ENCODE results near the gene PIH1D1. TPM values are rescaled to one million over a fixed set of nuclear protein-coding genes. Genes with fewer than 3 reads are reported as not detected.

The PIH1D1 gene
- total and polyA plus RNA-seq, 2 of the 13 experiments (the other 11 are each of a cell fraction or from before 2014, with no cell fraction given), result 110 to 137 TPM

DNA sequence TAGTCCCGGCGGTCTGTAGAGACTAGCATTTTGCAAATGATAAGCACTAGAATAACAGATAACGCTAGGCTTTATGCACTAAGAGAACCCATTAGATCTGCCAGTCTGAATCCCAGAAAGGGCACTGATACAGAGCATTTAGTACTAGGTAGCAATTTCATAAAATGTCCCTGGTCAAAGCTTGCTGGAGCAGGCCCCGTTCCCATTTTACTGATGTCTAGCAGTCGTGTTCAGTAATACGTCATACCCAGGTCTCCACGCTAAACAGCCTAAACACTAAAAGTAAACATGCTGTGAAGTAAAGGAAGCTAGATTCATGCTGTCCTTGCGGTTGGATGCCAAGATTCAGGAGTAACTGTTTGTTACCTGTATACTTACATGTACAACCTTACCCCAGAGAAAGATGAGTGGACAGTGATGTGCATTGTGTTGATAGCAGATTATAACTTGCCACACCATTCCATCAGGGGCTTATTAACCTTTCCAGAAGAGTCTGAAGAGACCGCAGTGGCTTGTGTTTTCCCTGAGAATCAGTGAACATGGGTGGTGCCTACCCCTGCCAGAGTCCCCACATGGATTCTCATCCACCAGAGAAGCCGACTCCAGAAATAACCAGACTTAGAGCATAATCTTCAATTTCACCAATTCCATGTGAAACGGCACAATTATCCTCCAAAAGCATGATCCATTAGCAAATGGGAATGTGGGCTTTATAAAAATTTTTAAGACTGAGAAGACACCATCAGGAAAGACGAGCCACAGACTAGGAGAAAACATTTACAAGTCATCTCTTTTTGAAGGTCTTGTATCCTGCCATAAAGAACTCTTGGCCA, 41.2 kb upstream of the PIH1D1 start (continued):
- TF ChIP-seq, protein P1, sequence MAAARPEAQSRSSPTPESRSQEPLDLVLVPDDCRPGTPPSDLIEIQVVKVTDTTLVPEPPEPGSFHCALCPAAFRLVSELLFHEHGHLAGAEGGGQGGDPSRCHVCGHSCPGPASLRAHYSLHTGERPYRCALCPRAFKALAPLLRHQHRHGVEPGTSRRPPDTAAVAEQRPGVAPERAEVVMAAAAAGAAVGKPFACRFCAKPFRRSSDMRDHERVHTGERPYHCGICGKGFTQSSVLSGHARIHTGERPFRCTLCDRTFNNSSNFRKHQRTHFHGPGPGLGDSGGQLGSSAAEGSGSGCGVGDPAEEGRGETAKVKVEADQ (CRISPR knock-in tag; IDR thresholded peaks at IDR 0.05; ENCODE audit: borderline replicate concordance), result no peak
- TF ChIP-seq DPF2 (CRISPR knock-in tag; IDR thresholded peaks at IDR 0.05; ENCODE audit: borderline replicate concordance, low read depth) (no peak), FOXA3 (CRISPR knock-in tag; IDR thresholded peaks at IDR 0.05) (peak; percentile 50), RORA (CRISPR knock-in tag; IDR thresholded peaks at IDR 0.05) (no peak), PHF8 (CRISPR knock-in tag; IDR thresholded peaks at IDR 0.05) (0 out of 2 replicates have a peak, but pooled peaks have one; percentile 12), SMYD3 (CRISPR knock-in tag; IDR thresholded peaks at IDR 0.05) (0 out of 2 replicates have a peak, but pooled peaks have one; percentile 15), RAD21 (CRISPR knock-in tag; IDR thresholded peaks at IDR 0.05) (0 out of 2 replicates have a peak, but pooled peaks have one; percentile 16), IKZF4 (CRISPR knock-in tag; IDR thresholded peaks at IDR 0.05; ENCODE audit: borderline replicate concordance, low read depth, not compliant biosample characterization) (no peak), MBD4 (IDR thresholded peaks at IDR 0.05; ENCODE audit: borderline replicate concordance, low read length) (peak; percentile 85; the same call in 1 of the 2 replicates), ZC3H4 (CRISPR knock-in tag; IDR thresholded peaks at IDR 0.05; ENCODE audit: borderline replicate concordance) (peak; percentile 57; the same call in 1 of the 2 replicates), CREB1 (IDR thresholded peaks at IDR 0.05) (no peak), CREB1 (CRISPR knock-in tag; IDR thresholded peaks at IDR 0.05) (no peak), RFX3 (CRISPR knock-in tag; IDR thresholded peaks at IDR 0.05) (no peak), KLF9 (CRISPR knock-in tag; IDR thresholded peaks at IDR 0.05; ENCODE audit: low read depth) (no peak), FIP1L1 (IDR thresholded peaks at IDR 0.05; ENCODE audit: borderline replicate concordance, insufficient read depth, low read depth, low read length) (0 out of 2 replicates have a peak, but pooled peaks have one; percentile 54), NFIC (IDR thresholded peaks at IDR 0.05; ENCODE audit: low read length) (peak; percentile 50), LCORL (IDR thresholded peaks at IDR 0.05) (no peak), LCORL (CRISPR knock-in tag; IDR thresholded peaks at IDR 0.05) (no peak), SSRP1 (CRISPR knock-in tag; IDR thresholded peaks at IDR 0.05) (peak; percentile 92), PAF1 (CRISPR knock-in tag; IDR thresholded peaks at IDR 0.05) (peak; percentile 95), NFKBIZ (CRISPR knock-in tag; IDR thresholded peaks at IDR 0.05) (no peak), ISX (CRISPR knock-in tag; conservative IDR thresholded peaks at IDR 0.05) (no peak), DR1 (CRISPR knock-in tag; IDR thresholded peaks at IDR 0.05) (0 out of 2 replicates have a peak, but pooled peaks have one; percentile 10), ZNF460 (CRISPR knock-in tag; IDR thresholded peaks at IDR 0.05; ENCODE audit: borderline replicate concordance) (no peak), WIZ (CRISPR knock-in tag; IDR thresholded peaks at IDR 0.05) (0 out of 2 replicates have a peak, but pooled peaks have one; percentile 28), NR2F2 (IDR thresholded peaks at IDR 0.05; ENCODE audit: borderline replicate concordance, low read depth) (0 out of 2 replicates have a peak, but pooled peaks have one; percentile 13)
- TF ChIP-seq, protein P2, sequence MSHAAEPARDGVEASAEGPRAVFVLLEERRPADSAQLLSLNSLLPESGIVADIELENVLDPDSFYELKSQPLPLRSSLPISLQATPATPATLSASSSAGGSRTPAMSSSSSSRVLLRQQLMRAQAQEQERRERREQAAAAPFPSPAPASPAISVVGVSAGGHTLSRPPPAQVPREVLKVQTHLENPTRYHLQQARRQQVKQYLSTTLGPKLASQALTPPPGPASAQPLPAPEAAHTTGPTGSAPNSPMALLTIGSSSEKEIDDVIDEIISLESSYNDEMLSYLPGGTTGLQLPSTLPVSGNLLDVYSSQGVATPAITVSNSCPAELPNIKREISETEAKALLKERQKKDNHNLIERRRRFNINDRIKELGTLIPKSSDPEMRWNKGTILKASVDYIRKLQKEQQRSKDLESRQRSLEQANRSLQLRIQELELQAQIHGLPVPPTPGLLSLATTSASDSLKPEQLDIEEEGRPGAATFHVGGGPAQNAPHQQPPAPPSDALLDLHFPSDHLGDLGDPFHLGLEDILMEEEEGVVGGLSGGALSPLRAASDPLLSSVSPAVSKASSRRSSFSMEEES (CRISPR knock-in tag; IDR thresholded peaks at IDR 0.05), result 0 out of 2 replicates have a peak, but pooled peaks have one; percentile 19
- TF ChIP-seq, protein P3, sequence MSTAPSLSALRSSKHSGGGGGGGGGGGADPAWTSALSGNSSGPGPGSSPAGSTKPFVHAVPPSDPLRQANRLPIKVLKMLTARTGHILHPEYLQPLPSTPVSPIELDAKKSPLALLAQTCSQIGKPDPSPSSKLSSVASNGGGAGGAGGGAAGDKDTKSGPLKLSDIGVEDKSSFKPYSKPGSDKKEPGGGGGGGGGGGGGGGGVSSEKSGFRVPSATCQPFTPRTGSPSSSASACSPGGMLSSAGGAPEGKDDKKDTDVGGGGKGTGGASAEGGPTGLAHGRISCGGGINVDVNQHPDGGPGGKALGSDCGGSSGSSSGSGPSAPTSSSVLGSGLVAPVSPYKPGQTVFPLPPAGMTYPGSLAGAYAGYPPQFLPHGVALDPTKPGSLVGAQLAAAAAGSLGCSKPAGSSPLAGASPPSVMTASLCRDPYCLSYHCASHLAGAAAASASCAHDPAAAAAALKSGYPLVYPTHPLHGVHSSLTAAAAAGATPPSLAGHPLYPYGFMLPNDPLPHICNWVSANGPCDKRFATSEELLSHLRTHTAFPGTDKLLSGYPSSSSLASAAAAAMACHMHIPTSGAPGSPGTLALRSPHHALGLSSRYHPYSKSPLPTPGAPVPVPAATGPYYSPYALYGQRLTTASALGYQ (CRISPR knock-in tag; IDR thresholded peaks at IDR 0.05), result no peak
